NCI-H1105 (cell line): Measurements from ENCODE around the gene ARHGEF28.
A peak's percentile ranks its signal among the peaks of the same experiment; 100 is the strongest.

Source experiments
- DNase-seq: peaks from one replicate; lab custom pipeline; 2025; lab: John Stamatoyannopoulos, UW

The ARHGEF28 gene

GRCh38 chr5:73777192-73777591 lies 151.2 kb downstream of the ARHGEF28 start:
- DNase-seq, result no peak

- no peak for DNase-seq
Observed at GRCh38 chr5:73780302-73781080, 154.5 kb downstream of the ARHGEF28 start.

GRCh38 chr5:73781107-73781768 lies 155.2 kb downstream of the ARHGEF28 start:
- DNase-seq, result no peak

- no peak for DNase-seq
Observed at GRCh38 chr5:73783828-73784227, 157.8 kb downstream of the ARHGEF28 start.

- DNase-seq, result peak; percentile 40
Observed at GRCh38 chr5:73786043-73786831, 160.2 kb downstream of the ARHGEF28 start.

GRCh38 chr5:73789851-73790281 lies 163.9 kb downstream of the ARHGEF28 start:
- no peak for DNase-seq

GRCh38 chr5:73791389-73791788 lies 165.4 kb downstream of the ARHGEF28 start:
- DNase-seq, result no peak

- DNase-seq, result peak; percentile 7
Observed at GRCh38 chr5:73792687-73793320, 166.8 kb downstream of the ARHGEF28 start.

GRCh38 chr5:73793911-73794310 lies 167.9 kb downstream of the ARHGEF28 start:
- DNase-seq, result no peak

GRCh38 chr5:73796164-73797131 lies 170.5 kb downstream of the ARHGEF28 start:
- no peak for DNase-seq

- no peak for DNase-seq
Observed at GRCh38 chr5:73797132-73797510, 171.1 kb downstream of the ARHGEF28 start.

GRCh38 chr5:73799401-73799972 lies 173.5 kb downstream of the ARHGEF28 start:
- no peak for DNase-seq

- no peak for DNase-seq
Observed at GRCh38 chr5:73801686-73802085, 175.7 kb downstream of the ARHGEF28 start.

GRCh38 chr5:73805449-73805848 lies 179.5 kb downstream of the ARHGEF28 start:
- DNase-seq, result no peak

- no peak for DNase-seq
Observed at GRCh38 chr5:73808911-73809310, 182.9 kb downstream of the ARHGEF28 start.

GRCh38 chr5:73810429-73810828 lies 184.4 kb downstream of the ARHGEF28 start:
- no peak for DNase-seq

GRCh38 chr5:73812457-73812856 lies 186.5 kb downstream of the ARHGEF28 start:
- no peak for DNase-seq

- DNase-seq, result no peak
Observed at GRCh38 chr5:73812962-73813588, 187.1 kb downstream of the ARHGEF28 start.

GRCh38 chr5:73814233-73814846 lies 188.3 kb downstream of the ARHGEF28 start:
- DNase-seq, result no peak

GRCh38 chr5:73815631-73816030 lies 189.6 kb downstream of the ARHGEF28 start:
- no peak for DNase-seq
